ENCODE data around the gene CEP170.

DNA sequence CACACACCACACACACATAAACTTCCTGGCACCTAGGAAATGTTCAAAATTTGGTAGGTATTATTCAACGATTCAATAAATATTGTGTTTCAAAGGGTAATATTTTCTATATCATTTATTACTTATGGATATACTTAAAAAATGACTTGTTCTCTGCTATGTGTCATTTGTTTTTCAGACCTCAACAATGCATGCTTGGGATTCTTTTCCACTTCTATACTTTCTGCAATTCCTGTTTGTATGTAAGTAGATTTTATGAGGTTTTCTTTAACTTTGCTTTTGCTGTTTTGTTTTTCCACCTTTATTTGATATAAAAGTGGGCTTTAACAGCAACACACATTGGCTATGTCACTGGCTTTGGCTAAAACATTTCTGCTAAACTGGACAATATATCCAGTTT, 3.5 kb downstream of the CEP170 start:
- TF ChIP-seq, protein P1, sequence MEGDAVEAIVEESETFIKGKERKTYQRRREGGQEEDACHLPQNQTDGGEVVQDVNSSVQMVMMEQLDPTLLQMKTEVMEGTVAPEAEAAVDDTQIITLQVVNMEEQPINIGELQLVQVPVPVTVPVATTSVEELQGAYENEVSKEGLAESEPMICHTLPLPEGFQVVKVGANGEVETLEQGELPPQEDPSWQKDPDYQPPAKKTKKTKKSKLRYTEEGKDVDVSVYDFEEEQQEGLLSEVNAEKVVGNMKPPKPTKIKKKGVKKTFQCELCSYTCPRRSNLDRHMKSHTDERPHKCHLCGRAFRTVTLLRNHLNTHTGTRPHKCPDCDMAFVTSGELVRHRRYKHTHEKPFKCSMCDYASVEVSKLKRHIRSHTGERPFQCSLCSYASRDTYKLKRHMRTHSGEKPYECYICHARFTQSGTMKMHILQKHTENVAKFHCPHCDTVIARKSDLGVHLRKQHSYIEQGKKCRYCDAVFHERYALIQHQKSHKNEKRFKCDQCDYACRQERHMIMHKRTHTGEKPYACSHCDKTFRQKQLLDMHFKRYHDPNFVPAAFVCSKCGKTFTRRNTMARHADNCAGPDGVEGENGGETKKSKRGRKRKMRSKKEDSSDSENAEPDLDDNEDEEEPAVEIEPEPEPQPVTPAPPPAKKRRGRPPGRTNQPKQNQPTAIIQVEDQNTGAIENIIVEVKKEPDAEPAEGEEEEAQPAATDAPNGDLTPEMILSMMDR (tag by site-specific recombination; IDR thresholded peaks at IDR 0.05), result no peak
- TF ChIP-seq ZNF660 (tag by site-specific recombination; IDR thresholded peaks at IDR 0.05), result no peak
- TF ChIP-seq ZNF518A (tag by site-specific recombination; conservative IDR thresholded peaks at IDR 0.05; ENCODE audit: low read depth), result no peak
- no peak for TF ChIP-seq PATZ1 (tag by site-specific recombination; IDR thresholded peaks at IDR 0.05)
- no peak for TF ChIP-seq ZNF449 (tag by site-specific recombination; IDR thresholded peaks at IDR 0.05)
